ENCODE results near the gene CD44. TPM values are rescaled to one million over a fixed set of nuclear protein-coding genes. Genes with fewer than 3 reads are reported as not detected.

CD44 gene
- total RNA-seq, 1 donor from 2014 or later: 55.6 TPM

DNA sequence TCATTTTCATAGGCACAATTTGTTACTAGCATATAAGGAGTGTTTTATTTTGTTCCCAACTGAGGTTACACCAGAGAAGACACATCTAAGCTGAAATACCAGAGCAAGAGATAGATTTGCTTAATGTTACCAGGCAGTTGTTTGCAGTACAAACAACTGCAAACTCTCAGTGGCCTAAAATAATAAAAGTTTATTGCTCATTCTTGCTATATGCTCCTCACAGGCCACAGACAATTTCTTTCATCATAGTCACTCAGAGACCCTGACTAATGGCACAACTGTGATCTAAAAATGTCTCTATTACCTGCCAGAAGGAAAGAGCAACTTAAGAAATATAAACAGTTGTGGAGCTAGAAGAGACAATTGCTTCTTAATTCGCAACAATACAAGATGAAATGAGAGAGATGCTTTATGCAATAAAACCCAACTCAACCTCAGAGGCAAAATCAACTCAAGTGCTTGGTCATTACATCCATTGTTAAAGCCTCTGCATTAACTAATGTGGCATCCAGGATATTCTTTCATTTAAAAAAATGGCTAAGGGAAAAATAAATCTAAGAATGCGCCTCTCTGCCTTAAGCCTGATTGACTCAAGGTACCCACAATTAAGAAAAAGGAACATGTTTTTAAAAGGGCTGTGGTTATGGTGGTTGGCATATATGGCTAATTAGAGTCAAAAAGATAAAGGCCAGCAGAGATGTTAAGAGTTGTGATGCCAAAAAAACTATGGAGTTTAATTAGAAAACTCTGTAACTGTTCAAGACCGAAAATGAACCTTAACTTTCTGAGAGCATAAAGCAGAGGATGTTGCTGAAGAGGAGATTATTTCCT, 103.7 kb downstream of the CD44 start:
- intact Hi-C loops (cut with DNase I): no loop called here
- DNase-seq (ENCODE audit: low spot score): no peak

- intact Hi-C loops (cut with DNase I): no loop called here
- no peak for DNase-seq (ENCODE audit: low spot score)
Observed at GRCh38 chr11:35243774-35244173, 104.8 kb downstream of the CD44 start.

DNA sequence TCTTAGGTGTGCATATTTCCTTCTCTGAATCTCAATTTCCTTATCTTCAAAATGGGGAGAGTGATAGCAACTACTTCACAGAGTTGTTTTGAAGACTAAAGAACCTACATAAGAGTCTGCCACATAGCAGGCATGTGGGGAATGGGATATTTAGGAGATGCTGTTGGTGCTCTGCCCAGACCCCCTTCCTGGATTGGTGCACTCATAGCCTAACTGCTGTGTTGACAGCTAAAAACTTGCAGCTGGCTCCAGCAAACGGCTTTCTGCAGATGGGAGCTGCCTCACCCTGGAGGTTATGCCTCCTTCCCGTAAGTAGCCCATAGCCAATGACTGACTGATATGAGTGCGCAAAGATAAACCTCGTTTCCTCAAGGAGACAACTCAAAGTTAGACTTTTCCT, 106.1 kb downstream of the CD44 start:
- no peak for DNase-seq (ENCODE audit: low spot score)
- intact Hi-C loops (cut with DNase I): loop anchor here (5.0 kb wide), 3 partner anchors 122 to 203 kb away; no protein-coding TSS in a partner anchor

DNA sequence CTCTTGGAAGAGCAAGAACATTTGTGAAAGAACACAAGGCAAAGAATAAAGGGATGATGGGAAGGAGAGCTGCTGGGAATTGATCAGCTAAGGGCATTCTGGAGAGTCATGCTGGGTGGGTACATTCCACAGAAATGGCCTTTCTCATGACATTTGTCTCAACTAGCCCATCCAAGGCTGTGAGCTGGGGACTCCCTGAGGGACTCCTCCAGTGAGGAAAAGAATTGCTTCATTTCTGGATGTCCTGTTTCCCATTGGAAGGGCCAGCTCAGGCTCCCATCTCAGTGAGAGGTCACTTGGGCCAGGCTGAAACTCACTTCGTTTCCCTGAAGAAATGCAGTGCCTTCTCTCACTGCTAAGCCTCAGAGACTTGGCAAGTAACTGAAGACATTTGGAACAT, 106.8 kb downstream of the CD44 start:
- intact Hi-C loops (cut with DNase I): loop anchor here (5.0 kb wide), 3 partner anchors 122 to 203 kb away; no protein-coding TSS in a partner anchor
- DNase-seq (ENCODE audit: low spot score): no peak

- intact Hi-C loops (cut with DNase I): loop anchor here (5.0 kb wide), 3 partner anchors 121 to 204 kb away; no protein-coding TSS in a partner anchor
- DNase-seq (ENCODE audit: low spot score): no peak
Observed at GRCh38 chr11:35246745-35247144, 107.8 kb downstream of the CD44 start.

DNA sequence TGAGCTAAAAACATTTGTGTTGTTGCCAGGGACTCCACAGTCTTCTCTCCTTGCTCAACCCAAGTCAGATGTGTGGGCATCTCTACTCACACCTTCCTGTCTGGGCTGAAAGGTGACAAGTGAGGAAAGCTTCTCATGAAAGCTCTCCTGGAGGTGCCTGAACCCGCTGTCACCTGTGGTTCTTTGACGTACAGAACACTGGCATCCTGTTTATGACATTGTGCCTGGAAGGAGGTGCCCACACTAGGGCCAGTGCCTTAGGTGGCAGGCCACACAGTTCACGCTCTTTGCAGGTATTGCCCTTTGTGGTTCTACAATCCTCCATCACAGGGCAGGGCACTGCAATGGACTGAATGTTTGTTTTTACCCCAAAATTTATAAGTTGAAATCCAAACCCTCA, 108.5 kb downstream of the CD44 start:
- intact Hi-C loops (cut with DNase I): loop anchor here (5.0 kb wide), 3 partner anchors 120 to 205 kb away; no protein-coding TSS in a partner anchor

DNA sequence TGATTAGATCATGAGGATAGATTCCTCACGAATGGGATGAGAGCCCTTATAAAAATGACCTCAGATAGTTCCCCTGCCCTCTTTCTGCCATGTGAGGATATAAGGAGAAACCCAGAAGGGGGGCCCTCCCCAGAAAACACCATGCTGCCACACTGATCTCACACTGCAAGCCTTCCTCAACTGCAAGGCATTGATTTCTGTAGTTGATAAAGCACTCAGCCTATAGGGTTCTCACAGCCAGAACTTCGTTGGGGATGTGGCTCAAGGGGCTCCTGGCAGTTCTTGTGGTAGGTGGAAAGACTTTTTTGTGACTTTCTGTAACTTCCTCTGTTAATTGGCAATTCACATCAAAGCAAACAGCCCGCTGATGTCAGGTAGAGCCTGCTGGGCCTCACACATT, 108.9 kb downstream of the CD44 start:
- intact Hi-C loops (cut with DNase I): loop anchor here (5.0 kb wide), 3 partner anchors 119 to 206 kb away; no protein-coding TSS in a partner anchor
- no peak for DNase-seq (ENCODE audit: low spot score)

More for the DNA sequence above, 108.5 kb downstream of the CD44 start:
- DNase-seq (ENCODE audit: low spot score): no peak

DNA sequence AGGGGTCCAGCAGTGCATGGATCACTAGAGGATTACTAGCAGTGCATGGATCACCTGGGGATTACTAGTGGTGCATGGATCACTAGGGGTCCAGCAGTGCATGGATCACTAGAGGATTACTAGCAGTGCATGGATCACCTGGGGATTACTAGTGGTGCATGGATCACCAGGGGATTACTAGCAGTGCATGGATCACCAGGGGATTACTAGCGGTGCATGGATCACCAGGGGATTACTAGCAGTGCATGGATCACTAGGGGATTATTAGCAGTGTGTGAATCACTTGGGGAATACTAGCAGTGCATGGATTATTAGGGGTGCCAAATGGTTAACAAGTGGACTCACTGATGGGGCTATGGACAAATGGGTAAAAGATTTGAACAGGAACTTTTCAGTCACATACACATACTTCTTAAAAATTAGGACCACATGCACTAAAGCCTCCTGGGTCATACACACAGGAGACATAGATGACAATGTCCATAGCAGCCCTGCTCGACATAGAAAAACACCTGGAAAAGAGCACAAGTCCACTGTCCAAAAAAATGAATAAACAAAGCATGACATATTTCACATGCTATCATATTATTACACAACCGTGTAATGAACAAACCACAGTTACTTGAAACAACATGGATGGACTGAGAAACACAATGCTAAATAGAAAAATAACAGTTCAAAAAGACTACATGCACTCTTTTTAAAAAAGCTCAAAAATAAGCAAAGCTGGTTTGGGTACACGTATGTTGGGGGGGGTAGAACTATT, 109.8 kb downstream of the CD44 start:
- no peak for DNase-seq (ENCODE audit: low spot score)
- intact Hi-C loops (cut with DNase I): loop anchor here (5.0 kb wide), 3 partner anchors 119 to 206 kb away; no protein-coding TSS in a partner anchor

- DNase-seq (ENCODE audit: low spot score): no peak
- intact Hi-C loops (cut with DNase I): no loop called here
Observed at GRCh38 chr11:35250192-35250591, 111.2 kb downstream of the CD44 start.

GRCh38 chr11:35250621-35251020, 111.7 kb downstream of the CD44 start:
- intact Hi-C loops (cut with DNase I): no loop called here
- no peak for DNase-seq (ENCODE audit: low spot score)

DNA sequence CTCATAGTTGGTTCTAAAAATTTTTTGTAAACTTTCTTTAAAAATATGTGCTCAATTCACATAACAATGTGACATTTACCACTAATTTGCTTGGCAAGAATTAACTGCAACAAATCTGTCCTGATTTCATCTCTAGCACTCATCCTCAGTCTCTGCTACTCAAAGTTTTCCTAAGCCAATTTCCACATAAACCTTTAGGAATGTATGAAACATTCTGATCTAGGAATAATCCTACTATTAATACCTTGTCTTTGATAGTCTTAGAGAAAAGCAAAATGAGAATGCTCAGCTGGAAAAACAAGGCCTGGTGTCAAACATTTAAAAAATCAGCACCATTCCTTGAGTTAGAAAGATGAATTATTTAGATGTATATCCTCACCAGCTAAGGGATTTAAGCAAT, 114.3 kb downstream of the CD44 start:
- intact Hi-C loops (cut with DNase I): no loop called here
- no peak for DNase-seq (ENCODE audit: low spot score)

- intact Hi-C loops (cut with DNase I): no loop called here
Observed at GRCh38 chr11:35255514-35255913, 116.5 kb downstream of the CD44 start.

GRCh38 chr11:35256296-35256695, 117.3 kb downstream of the CD44 start:
- intact Hi-C loops (cut with DNase I): no loop called here

More at GRCh38 chr11:35255514-35255913, 116.5 kb downstream of the CD44 start:
- DNase-seq (ENCODE audit: low spot score): no peak

GRCh38 chr11:35257281-35257680, 118.3 kb downstream of the CD44 start:
- intact Hi-C loops (cut with DNase I): no loop called here

More at GRCh38 chr11:35256296-35256695, 117.3 kb downstream of the CD44 start:
- no peak for DNase-seq (ENCODE audit: low spot score)

DNA sequence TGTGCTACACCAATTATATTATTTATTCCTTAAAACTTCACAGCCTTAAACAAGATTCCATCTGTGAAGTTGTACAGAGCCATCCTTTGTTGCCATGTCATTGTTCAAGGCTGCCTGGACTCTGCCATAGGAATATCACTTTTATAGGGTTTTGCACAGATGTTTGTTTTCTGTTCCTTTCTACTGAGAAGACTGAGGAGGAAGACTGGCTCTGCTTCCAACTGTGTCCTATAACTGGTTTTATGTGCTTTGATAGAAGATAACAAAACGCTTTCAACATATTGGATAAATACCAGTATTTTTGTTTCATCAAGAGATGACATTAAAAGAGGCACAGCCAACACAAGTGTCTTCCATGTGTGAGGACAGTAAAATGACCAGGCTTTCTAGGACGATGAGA, 120.6 kb downstream of the CD44 start:
- DNase-seq (ENCODE audit: low spot score): no peak
- intact Hi-C loops (cut with DNase I): no loop called here

More at GRCh38 chr11:35257281-35257680, 118.3 kb downstream of the CD44 start:
- no peak for DNase-seq (ENCODE audit: low spot score)

GRCh38 chr11:35260342-35260985, 121.5 kb downstream of the CD44 start:
- DNase-seq (ENCODE audit: low spot score): no peak
- intact Hi-C loops (cut with DNase I): no loop called here

- no peak for DNase-seq (ENCODE audit: low spot score)
- intact Hi-C loops (cut with DNase I): no loop called here
Observed at GRCh38 chr11:35261197-35261596, 122.2 kb downstream of the CD44 start.

DNA sequence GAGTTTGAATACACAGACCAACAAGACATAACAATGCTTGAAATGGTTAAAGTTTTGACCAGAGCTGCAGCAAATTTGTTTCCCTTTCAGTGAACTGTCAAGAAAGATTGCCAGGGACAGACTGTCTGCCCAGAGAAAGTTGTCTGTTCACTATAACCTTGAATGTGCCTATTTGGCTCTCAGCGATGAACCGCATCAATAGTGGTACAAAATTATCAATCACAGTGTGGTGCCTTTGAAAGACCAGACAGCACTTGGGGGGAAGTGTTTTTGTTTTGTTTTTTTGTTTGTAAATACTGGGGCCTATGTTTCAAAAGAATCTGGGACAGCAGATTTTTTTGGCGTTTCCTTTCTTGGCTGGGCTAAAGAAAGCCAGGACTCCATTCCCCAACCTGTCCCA, 123.1 kb downstream of the CD44 start:
- intact Hi-C loops (cut with DNase I): no loop called here
- no peak for DNase-seq (ENCODE audit: low spot score)

- no peak for DNase-seq (ENCODE audit: low spot score)
- intact Hi-C loops (cut with DNase I): no loop called here
Observed at GRCh38 chr11:35262735-35263134, 123.8 kb downstream of the CD44 start.

Measured in cardiac septum (tissue), 1 donor.